SK-N-SH (cell line): ENCODE results near the gene SLC37A1. TPM values are rescaled to one million over a fixed set of nuclear protein-coding genes. Genes with fewer than 3 reads are reported as not detected.

Experiments used
- CTCF ChIA-PET: fragments of 300-600, 350-600 bp; formaldehyde crosslinking; extraction: SDS; loops from one replicate; lab custom pipeline; 2021; lab: Yijun Ruan, JAX
- POLR2A ChIA-PET: fragments of 350-600 bp; sonication (Branson Sonifier 250); formaldehyde crosslinking; extraction: SDS; loops from one replicate; lab custom pipeline; 2020; ENCODE audit warnings: antibody characterized with exemption, inconsistent platforms; lab: Yijun Ruan, JAX
- DNase-seq: peaks from one replicate; pipeline ENCODE4 v3.0.0; 2012
- H2AFZ ChIP-seq: fragments of 200-600 bp; sonication (generic); 2 replicates; pipeline ENCODE4 v1.8.1; 2016; ENCODE audit warnings: antibody characterized with exemption, mild to moderate bottlenecking, low read depth
- H3F3A ChIP-seq: fragments of 200-600 bp; sonication (generic); replicated peaks from 2 replicates; pipeline ENCODE3; 2016; ENCODE audit warnings: antibody characterized with exemption, mild to moderate bottlenecking; ENCODE audit not compliant: insufficient read depth
- H3K27ac ChIP-seq, 2 experiments: fragments of 200-500 bp in 1 of 2; fragments of 200-600 bp in 1 of 2; sonication (Bioruptor generic) in 1 of 2; sonication (generic), shearing (Covaris generic) in 1 of 2; 2 replicates each; pipeline versions ENCODE4 v1.5.1 to v1.6.1; 2014 to 2016; ENCODE audit warnings: low read depth in 2 of 2, inconsistent platforms in 1 of 2, low read length in 1 of 2, mild to moderate bottlenecking in 1 of 2, mixed read lengths in 1 of 2
- H3K27me3 ChIP-seq: fragments of 200-600 bp; sonication (generic), shearing (Covaris generic); 2 replicates; pipeline ENCODE4 v1.6.1; 2016; ENCODE audit warnings: mixed run types; ENCODE audit not compliant: insufficient read depth
- H3K36me3 ChIP-seq, 2 experiments: fragments of 200-500 bp in 1 of 2; fragments of 200-600 bp in 1 of 2; sonication (Bioruptor generic) in 1 of 2; sonication (generic) in 1 of 2; replicated peaks in 1 of 2; 2 replicates each; pipeline versions ENCODE3 to v1.5.1; 2014 to 2016; ENCODE audit warnings: low read length in 1 of 2, mild to moderate bottlenecking in 1 of 2; ENCODE audit not compliant: insufficient read depth in 2 of 2, control insufficient read depth in 1 of 2
- H3K4me1 ChIP-seq, 2 experiments: fragments of 200-500 bp in 1 of 2; fragments of 200-600 bp in 1 of 2; sonication (Bioruptor generic) in 1 of 2; sonication (generic), shearing (Covaris generic) in 1 of 2; 2 replicates each; pipeline versions ENCODE4 v1.5.1 to v1.6.1; 2014 to 2016; ENCODE audit warnings: low read depth in 1 of 2, low read length in 1 of 2, mixed run types in 1 of 2; ENCODE audit not compliant: insufficient read depth in 2 of 2, control insufficient read depth in 1 of 2
- H3K4me2 ChIP-seq: fragments of 200-600 bp; sonication (generic), shearing (Covaris generic); 2 replicates; pipeline ENCODE4 v1.6.1; 2017; ENCODE audit warnings: mixed run types
- H3K4me3 ChIP-seq, 2 experiments: fragments of 200-500 bp in 1 of 2; fragments of 200-600 bp in 1 of 2; sonication (Bioruptor generic) in 1 of 2; sonication (generic), shearing (Covaris generic) in 1 of 2; 2 replicates each; pipeline versions ENCODE4 v1.5.1 to v1.8.1; 2014 to 2016; ENCODE audit warnings: low read depth in 2 of 2, inconsistent platforms in 1 of 2, low read length in 1 of 2, mild to moderate bottlenecking in 1 of 2, mixed read lengths in 1 of 2, moderate library complexity in 1 of 2
- H3K79me2 ChIP-seq: fragments of 200-600 bp; sonication (generic); 2 replicates; pipeline ENCODE4 v1.8.1; 2017; ENCODE audit warnings: mild to moderate bottlenecking; ENCODE audit not compliant: insufficient read depth
- H3K9ac ChIP-seq: fragments of 200-600 bp; sonication (generic); 2 replicates; pipeline ENCODE4 v1.6.1; 2017; ENCODE audit warnings: mixed run types
- H3K9me2 ChIP-seq: fragments of 200-600 bp; sonication (generic); 2 replicates; pipeline ENCODE4 v1.6.1; 2017; ENCODE audit warnings: mixed run types
- H3K9me3 ChIP-seq: fragments of 200-600 bp; sonication (generic); 2 replicates; pipeline ENCODE4 v1.6.1; 2017; ENCODE audit warnings: mixed run types, mild to moderate bottlenecking, moderate library complexity
- H4K20me1 ChIP-seq: fragments of 200-600 bp; sonication (generic); 2 replicates; pipeline ENCODE4 v1.6.1; 2017; ENCODE audit warnings: mild to moderate bottlenecking, mixed run types; ENCODE audit not compliant: insufficient read depth
- GABPA ChIP-seq: IDR thresholded peaks from 2 replicates; pipeline ENCODE4 v1.4.0; 2012; ENCODE audit warnings: low read depth, mild to moderate bottlenecking
- JUND ChIP-seq: IDR thresholded peaks from 2 replicates; pipeline ENCODE4 v1.4.0; 2012
- NRF1 ChIP-seq: IDR thresholded peaks from 2 replicates; pipeline ENCODE4 v1.6.1; 2012; ENCODE audit warnings: low read depth, mild to moderate bottlenecking, low read length
- PBX3 ChIP-seq: IDR thresholded peaks from 2 replicates; pipeline ENCODE4; 2012
- SIN3A ChIP-seq: IDR thresholded peaks from 2 replicates; pipeline ENCODE4 v1.6.1; 2012; ENCODE audit warnings: low read depth, mild to moderate bottlenecking, low read length, moderate library complexity, borderline replicate concordance
- WGBS: methylation state at CpG from one replicate; pipeline ENCODE4 v1.1.6; 2017; ENCODE audit warnings: low lambda C conversion rate; 5-methylcytosine and 5-hydroxymethylcytosine counted together
- polyA plus RNA-seq, 3 experiments: library from polyadenylated mRNA; depleted of rRNA; stranded (reverse); fragments of >200 nt; gene quantifications; 2 replicates each; pipeline ENCODE4 v1.2.3, GENCODE V29; 2012

Gene SLC37A1
- polyA plus RNA-seq (2012; rRNA removed), result 1.6 and 2.8 TPM in 2 replicates
- polyA plus RNA-seq (2012; cell fraction: cytosol; rRNA removed), result 1.3 and 1.8 TPM in 2 replicates
- 2.7 and 3.5 TPM in 2 replicates for polyA plus RNA-seq (2012; cell fraction: nucleus; rRNA removed)

- POLR2A ChIA-PET, result no interaction called here
Measured at GRCh38 chr21:42513151-42513984, at the start of gene SLC37A1. TSS of gene SLC37A1 (plus strand) at chr21:42513852. CDS start at chr21:42518455, 4,603 bp downstream.

GRCh38 chr21:42463861-42464515 lies 49.7 kb upstream of the SLC37A1 start:
- Histone ChIP-seq H3K36me3 (no peaks in the 10 kb centered on the region), H3K4me2 (no peak overlapping the region), H3K27me3 (no peaks in the 10 kb centered on the region), H2AFZ (no peak overlapping the region), H3K4me3 (no peak overlapping the region), H3K9me2 (no peaks in the 10 kb centered on the region), H3K27ac (no peak overlapping the region), H3K79me2 (no peaks in the 10 kb centered on the region), H3K4me1 (peaks cover 0 to 7% of the 10 kb centered on the region in 2 experiments; a peak in 2 of 4 replicates), H3K9ac (no peak overlapping the region), H4K20me1 (no peaks in the 10 kb centered on the region), H3K9me3 (no peaks in the 10 kb centered on the region), H3F3A (no peaks in the 10 kb centered on the region)
- peak; percentile 84 for TF ChIP-seq PBX3
- no peak for TF ChIP-seq JUND
- ChIA-PET CTCF (interaction anchor here (0.6 kb wide), 1 partner anchor 16 kb away, joined by 3 read pairs; no protein-coding TSS in a partner anchor), POLR2A (no interaction called here)
- WGBS, result 61% methylated on average over 17 of the region's 17 CpGs
- DNase-seq, result no peak

More at GRCh38 chr21:42513151-42513984, at the start of gene SLC37A1:
- peak within 1 kb of the TSS; percentile 48; the same call in 1 of the 2 replicates for H3K9ac ChIP-seq
- no peaks in the 10 kb centered on the region for H3K79me2 ChIP-seq
- no peaks in the 10 kb centered on the region for H3K9me3 ChIP-seq
- H3K4me2 ChIP-seq, result peak within 1 kb of the TSS; percentile 96
- WGBS, result 66% methylated on average over 14 of the region's 88 CpGs
- CTCF ChIA-PET, result interaction anchor here (0.7 to 1.4 kb wide), 5 partner anchors 15 to 365 kb away, joined by 3 to 5 read pairs (median 4); no protein-coding TSS in a partner anchor
- H3K4me1 ChIP-seq, result peaks cover 0 to 2% of the 10 kb centered on the region in 2 experiments; a peak in 2 of 4 replicates
- peak; percentile 75 for DNase-seq
- no peak for TF ChIP-seq NRF1
- TF ChIP-seq SIN3A, result no peak
- no peak for TF ChIP-seq GABPA
- TF ChIP-seq, all 33 proteins: peak for 0
- Histone ChIP-seq H3K27ac (no peak within 1 kb of the TSS), H2AFZ (peak within 1 kb of the TSS; percentile 99), H3K4me3 (peak within 1 kb of the TSS; percentile 61 to 73), H3K9me2 (no peaks in the 10 kb centered on the region), H4K20me1 (no peaks in the 10 kb centered on the region), H3F3A (no peaks in the 10 kb centered on the region), H3K36me3 (no peaks in the 10 kb centered on the region), H3K27me3 (no peaks in the 10 kb centered on the region)
